HepG2 (cell line): ENCODE results near the gene HCFC2. TPM values are rescaled to one million over a fixed set of nuclear protein-coding genes. Genes with fewer than 3 reads are reported as not detected.

Experiments used
- ATAC-seq: fragments of 200-7000 bp; cut with Tn5 transposase; 3 replicates; pipeline ENCODE4 v1.9.1; 2020; ENCODE audit warnings: mild to moderate bottlenecking, moderate library complexity
- BruUV-seq: library from RNA; stranded (reverse); fragments of 400-500 nt; replicated peaks from 2 replicates; lab custom pipeline; 2021; lab: Mats Ljungman, UMichigan
- CTCF ChIA-PET: fragments of 300-600 bp; formaldehyde crosslinking; extraction: SDS; loops from one replicate; lab custom pipeline; 2021; ENCODE audit warnings: low total read pairs, inconsistent platforms, low intra/inter-chr PET ratio; lab: Yijun Ruan, JAX
- POLR2A ChIA-PET: fragments of 350-600 bp; sonication (Branson Sonifier 250); formaldehyde crosslinking; loops from one replicate; lab custom pipeline; 2020; ENCODE audit warnings: antibody characterized with exemption, inconsistent platforms; lab: Yijun Ruan, JAX
- DNase-seq: peaks from one replicate; pipeline ENCODE4 v3.0.0-alpha.2; 2015; ENCODE audit warnings: low spot score
- FAIRE-seq: peaks from 3 replicates; lab custom pipeline; 2011; peaks lifted over from hg19 to GRCh38; lab: Jason Lieb, UNC
- H2AFZ ChIP-seq: one replicate; pipeline ENCODE4 v1.6.1; 2011; ENCODE audit warnings: low read length, inconsistent platforms
- H3K27ac ChIP-seq: fragments of 300-600 bp; 3 replicates; pipeline ENCODE4 v1.8.0; 2011; ENCODE audit warnings: mixed run types, mild to moderate bottlenecking, mixed read lengths, low read length, inconsistent platforms; ENCODE audit not compliant: insufficient read depth; ENCODE audit errors: extremely low read length
- H3K27me3 ChIP-seq, 2 experiments: fragments of 200-600 bp in 1 of 2; 2 replicates in 1 of 2; 3 replicates in 1 of 2; pipeline versions ENCODE4 v1.6.0 to v1.8.0; 2011; ENCODE audit warnings: low read length in 2 of 2, mild to moderate bottlenecking in 2 of 2, moderate library complexity in 2 of 2, inconsistent platforms in 1 of 2; ENCODE audit not compliant: insufficient read depth in 2 of 2, control insufficient read depth in 1 of 2
- H3K36me3 ChIP-seq, 2 experiments: fragments of 200-600 bp in 1 of 2; replicated peaks in 1 of 2; 2 replicates in 1 of 2; 3 replicates in 1 of 2; pipeline versions ENCODE4 v1.5.1 to v1.8.0; 2011; ENCODE audit warnings: low read length in 2 of 2, inconsistent platforms in 1 of 2; ENCODE audit not compliant: insufficient read depth in 2 of 2, control insufficient read depth in 1 of 2
- H3K4me1 ChIP-seq: 2 replicates; pipeline ENCODE4 v1.5.1; 2012; ENCODE audit warnings: low read length, inconsistent platforms; ENCODE audit not compliant: insufficient read depth
- H3K4me2 ChIP-seq: 2 replicates; pipeline ENCODE4 v1.6.0; 2011; ENCODE audit warnings: low read depth, low read length, inconsistent platforms
- H3K4me3 ChIP-seq, 3 experiments: fragments of 200-600 bp in 1 of 3; sonication (generic), shearing (Covaris generic) in 1 of 3; replicated peaks in 1 of 3; 2 replicates each; pipeline ENCODE4 v1.5.1; 2011 to 2016; ENCODE audit warnings: low read length in 3 of 3, inconsistent platforms in 2 of 3, low read depth in 2 of 3, mild to moderate bottlenecking in 2 of 3, control low read depth in 1 of 3, mixed read lengths in 1 of 3; ENCODE audit not compliant: insufficient read depth in 1 of 3
- H3K79me2 ChIP-seq: one replicate; pipeline ENCODE4 v1.6.1; 2011; ENCODE audit warnings: low read length, inconsistent platforms; ENCODE audit not compliant: insufficient read depth
- H3K9ac ChIP-seq: 2 replicates; pipeline ENCODE4 v1.6.0; 2011; ENCODE audit warnings: mild to moderate bottlenecking, low read depth, low read length, inconsistent platforms; ENCODE audit not compliant: insufficient read depth
- H3K9me3 ChIP-seq: 2 replicates; pipeline ENCODE4 v1.5.1; 2012; ENCODE audit warnings: mild to moderate bottlenecking, low read length
- H4K20me1 ChIP-seq: 2 replicates; pipeline ENCODE4 v1.6.0; 2011; ENCODE audit warnings: inconsistent platforms, mild to moderate bottlenecking, low read length, moderate library complexity; ENCODE audit not compliant: insufficient read depth
- ATF7 ChIP-seq, 2 experiments: fragments of 450-650 bp in 1 of 2; sonication (generic) in 1 of 2; formaldehyde crosslinking in 1 of 2; IDR thresholded peaks; 2 replicates each; pipeline versions ENCODE4 v1.4.0 to v1.6.1; 2016 to 2020; ENCODE audit warnings: antibody characterized with exemption in 1 of 2, mild to moderate bottlenecking in 1 of 2, missing genetic modification reagents in 1 of 2
- EP300 ChIP-seq, 3 experiments: sonication (generic) in 1 of 3; formaldehyde crosslinking in 1 of 3; IDR thresholded peaks; 2 replicates each; pipeline versions ENCODE4 v1.5.1 to v1.6.1; 2011 to 2020; ENCODE audit warnings: low read depth in 2 of 3, low read length in 2 of 3, borderline replicate concordance in 1 of 3, improper control_type of control experiment in 1 of 3, mild to moderate bottlenecking in 1 of 3, missing genetic modification reagents in 1 of 3, moderate library complexity in 1 of 3
- FOXA3 ChIP-seq: IDR thresholded peaks from 2 replicates; pipeline ENCODE4 v1.6.1; 2016; ENCODE audit warnings: missing genetic modification reagents, missing compliant biosample characterization
- HIVEP1 ChIP-seq: sonication (generic); formaldehyde crosslinking; IDR thresholded peaks from 2 replicates; pipeline ENCODE4 v1.4.0; 2020; ENCODE audit warnings: mild to moderate bottlenecking, missing genetic modification reagents
- KDM3A ChIP-seq: IDR thresholded peaks from 2 replicates; pipeline ENCODE4 v1.6.1; 2018; ENCODE audit warnings: low read depth, missing compliant biosample characterization
- SPEN ChIP-seq: sonication (generic); formaldehyde crosslinking; IDR thresholded peaks from 2 replicates; pipeline ENCODE4 v1.5.1; 2020; ENCODE audit warnings: low read depth, mild to moderate bottlenecking, missing genetic modification reagents
- TBX3 ChIP-seq: fragments of 450-650 bp; IDR thresholded peaks from 2 replicates; pipeline ENCODE4 v1.6.1; 2017; ENCODE audit warnings: antibody characterized with exemption, mild to moderate bottlenecking, inconsistent platforms, borderline replicate concordance
- THAP8 ChIP-seq: sonication (generic); formaldehyde crosslinking; IDR thresholded peaks from 2 replicates; pipeline ENCODE4 v1.5.1; 2020; ENCODE audit warnings: missing genetic modification reagents, mild to moderate bottlenecking, borderline replicate concordance
- XBP1 ChIP-seq: sonication (generic); formaldehyde crosslinking; IDR thresholded peaks from 2 replicates; pipeline ENCODE4 v1.5.0; 2020; ENCODE audit warnings: missing genetic modification reagents
- ZNF460 ChIP-seq: sonication (generic); formaldehyde crosslinking; IDR thresholded peaks from 2 replicates; pipeline ENCODE4 v1.5.1; 2020; ENCODE audit warnings: missing genetic modification reagents, mild to moderate bottlenecking, borderline replicate concordance
- ZNF547 ChIP-seq: sonication (generic); formaldehyde crosslinking; IDR thresholded peaks from 2 replicates; pipeline ENCODE4 v1.5.1; 2020; ENCODE audit warnings: mild to moderate bottlenecking, missing genetic modification reagents
- ZNF629 ChIP-seq: sonication (generic); formaldehyde crosslinking; conservative IDR thresholded peaks from 2 replicates; pipeline ENCODE4 v1.5.0; 2020; ENCODE audit warnings: missing genetic modification reagents
- ZNF740 ChIP-seq: sonication (generic); formaldehyde crosslinking; IDR thresholded peaks from 2 replicates; pipeline ENCODE4 v1.4.0; 2020; ENCODE audit warnings: missing genetic modification reagents
- ZSCAN9 ChIP-seq: IDR thresholded peaks from 2 replicates; pipeline ENCODE4 v1.6.1; 2016; ENCODE audit warnings: borderline replicate concordance
- WGBS: methylation state at CpG from one replicate; pipeline ENCODE4 v1.1.6; 2017; ENCODE audit warnings: low lambda C conversion rate; 5-methylcytosine and 5-hydroxymethylcytosine counted together
- in situ Hi-C: cut with HindIII; loops from 2 replicates; pipeline ENCODE4 v1.10.0; 2017; ENCODE audit warnings: low pct_unique_long_range_greater_than_20kb; ENCODE audit not compliant: extremely low pct_ligation_motif_present
- intact Hi-C: fragments of 100-400 bp; cut with micrococcal nuclease; formaldehyde crosslinking; loops from one replicate; pipeline ENCODE4 v1.10.0; 2022; ENCODE audit not compliant: unreplicated experiment
- polyA plus RNA-seq, 8 experiments: library from polyadenylated mRNA; depleted of rRNA in 3 of 8; stranded (reverse) in 7 of 8; unstranded in 1 of 8; fragments of >200 nt; fragmentation: Illumina TruSeq in 4 of 8; extraction: Trizol in 4 of 8; gene quantifications; 2 replicates each; pipeline versions ENCODE4 v1.2.1 to v1.2.3, GENCODE V29; 2011 to 2016; ENCODE audit warnings: low read depth in 4 of 8, missing spikeins in 1 of 8, mixed read lengths in 1 of 8; ENCODE audit not compliant: insufficient read depth in 1 of 8
- total RNA-seq, 5 experiments: library from RNA; depleted of rRNA; stranded (reverse); fragments of >200 nt; fragmentation: Illumina TruSeq; extraction: Trizol; gene quantifications; 2 replicates each; pipeline ENCODE4 v1.2.3, GENCODE V29; 2016; ENCODE audit warnings: low read depth in 1 of 5
- TF ChIP-seq, protein P1 (sequence below): sonication (generic); formaldehyde crosslinking; IDR thresholded peaks from 2 replicates; pipeline ENCODE4 v1.4.0; 2020; ENCODE audit warnings: mild to moderate bottlenecking, missing genetic modification reagents
- TF ChIP-seq, protein P2 (sequence below): sonication (generic); formaldehyde crosslinking; IDR thresholded peaks from 2 replicates; pipeline ENCODE4 v1.5.0; 2020; ENCODE audit warnings: mild to moderate bottlenecking, missing genetic modification reagents

HCFC2 gene
- total and polyA plus RNA-seq, 2 of the 13 experiments (the other 11 are each of a cell fraction or from before 2014, with no cell fraction given): 3.7 to 4.9 TPM

DNA sequence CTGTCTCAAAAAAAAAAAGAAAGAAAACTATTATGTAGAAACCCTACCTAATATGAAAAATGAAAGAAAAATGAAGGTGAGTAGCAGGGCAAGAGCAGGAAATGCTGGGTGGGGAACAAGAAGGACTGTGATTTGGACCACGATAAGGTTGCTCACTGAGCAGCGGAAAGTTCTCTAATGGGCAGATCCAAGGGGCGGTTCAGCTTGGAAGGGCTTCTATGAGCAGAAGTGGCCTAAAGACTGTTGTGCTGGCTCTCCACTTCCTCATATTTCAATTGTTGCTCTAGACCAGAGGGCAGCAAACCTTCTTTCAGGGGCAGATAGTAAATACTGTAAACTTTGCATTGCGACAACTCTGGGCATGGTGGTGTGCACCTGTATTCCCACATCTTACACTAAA, 90.0 kb downstream of the HCFC2 start:
- ChIA-PET CTCF (no interaction called here), POLR2A (no interaction called here)
- WGBS: 46% methylated on average over 4 of the region's 4 CpGs
- Histone ChIP-seq H3K36me3 (no peaks in the 10 kb centered on the region), H4K20me1 (no peaks in the 10 kb centered on the region), H3K9me3 (no peaks in the 10 kb centered on the region), H2AFZ (no peak overlapping the region), H3K27me3 (peaks cover 0 to 4% of the 10 kb centered on the region in 2 experiments; a peak in 1 of 5 replicates), H3K27ac (no peak overlapping the region), H3K4me2 (no peak overlapping the region), H3K9ac (no peak overlapping the region), H3K4me1 (no peaks in the 10 kb centered on the region), H3K79me2 (no peaks in the 10 kb centered on the region), H3K4me3 (no peak overlapping the region)
- ATAC-seq (no peak), DNase-seq (no peak), FAIRE-seq (no peak)
- in situ Hi-C loops (no loop called here), intact Hi-C loops (no loop called here)
- TF ChIP-seq KDM3A (CRISPR knock-in tag) (no peak), SPEN (CRISPR knock-in tag) (no peak), ZSCAN9 (CRISPR knock-in tag) (no peak), HIVEP1 (CRISPR knock-in tag) (no peak), EP300 (IDR thresholded peaks at IDR 0.05; ENCODE audit: low read depth in 2 of 2, low read length in 2 of 2) (no peak), EP300 (CRISPR knock-in tag; IDR thresholded peaks at IDR 0.05; ENCODE audit: borderline replicate concordance) (no peak), THAP8 (CRISPR knock-in tag) (no peak), ATF7 (IDR thresholded peaks at IDR 0.05) (no peak), ATF7 (CRISPR knock-in tag; IDR thresholded peaks at IDR 0.05) (no peak), ZNF460 (no peak), ZNF547 (CRISPR knock-in tag) (no peak), TBX3 (no peak), FOXA3 (no peak), XBP1 (no peak), ZNF740 (CRISPR knock-in tag) (no peak), ZNF629 (CRISPR knock-in tag) (no peak)
- TF ChIP-seq, protein P1, sequence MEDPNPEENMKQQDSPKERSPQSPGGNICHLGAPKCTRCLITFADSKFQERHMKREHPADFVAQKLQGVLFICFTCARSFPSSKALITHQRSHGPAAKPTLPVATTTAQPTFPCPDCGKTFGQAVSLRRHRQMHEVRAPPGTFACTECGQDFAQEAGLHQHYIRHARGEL: no peak
- TF ChIP-seq, protein P2, sequence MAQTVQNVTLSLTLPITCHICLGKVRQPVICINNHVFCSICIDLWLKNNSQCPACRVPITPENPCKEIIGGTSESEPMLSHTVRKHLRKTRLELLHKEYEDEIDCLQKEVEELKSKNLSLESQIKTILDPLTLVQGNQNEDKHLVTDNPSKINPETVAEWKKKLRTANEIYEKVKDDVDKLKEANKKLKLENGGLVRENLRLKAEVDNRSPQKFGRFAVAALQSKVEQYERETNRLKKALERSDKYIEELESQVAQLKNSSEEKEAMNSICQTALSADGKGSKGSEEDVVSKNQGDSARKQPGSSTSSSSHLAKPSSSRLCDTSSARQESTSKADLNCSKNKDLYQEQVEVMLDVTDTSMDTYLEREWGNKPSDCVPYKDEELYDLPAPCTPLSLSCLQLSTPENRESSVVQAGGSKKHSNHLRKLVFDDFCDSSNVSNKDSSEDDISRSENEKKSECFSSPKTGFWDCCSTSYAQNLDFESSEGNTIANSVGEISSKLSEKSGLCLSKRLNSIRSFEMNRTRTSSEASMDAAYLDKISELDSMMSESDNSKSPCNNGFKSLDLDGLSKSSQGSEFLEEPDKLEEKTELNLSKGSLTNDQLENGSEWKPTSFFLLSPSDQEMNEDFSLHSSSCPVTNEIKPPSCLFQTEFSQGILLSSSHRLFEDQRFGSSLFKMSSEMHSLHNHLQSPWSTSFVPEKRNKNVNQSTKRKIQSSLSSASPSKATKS (CRISPR knock-in tag): no peak
- BruUV-seq: no TSS peak
